Parathyroid adenoma (tissue), 2 donors: ENCODE data around the gene CALCOCO1.

Experiments used
- H2AFZ ChIP-seq: fragments of 300-600 bp; sonication (generic); one replicate; pipeline ENCODE4 v1.7.0; 2017; ENCODE audit warnings: antibody characterized with exemption, mild to moderate bottlenecking
- H3K27ac ChIP-seq: fragments of 300-600 bp; sonication (generic); one replicate; pipeline ENCODE4 v1.7.0; 2017
- H3K27me3 ChIP-seq: fragments of 300-600 bp; sonication (generic); one replicate; pipeline ENCODE4 v1.7.0; 2017; ENCODE audit warnings: low read length; ENCODE audit not compliant: control insufficient read depth, insufficient read depth
- H3K36me3 ChIP-seq: fragments of 300-600 bp; sonication (generic); one replicate; pipeline ENCODE4 v1.7.0; 2017; ENCODE audit warnings: low read length; ENCODE audit not compliant: control insufficient read depth, insufficient read depth
- H3K4me1 ChIP-seq: fragments of 300-600 bp; sonication (generic); one replicate; pipeline ENCODE4 v1.7.0; 2017; ENCODE audit warnings: control low read depth
- H3K4me2 ChIP-seq: fragments of 300-600 bp; sonication (generic); one replicate; pipeline ENCODE4 v1.7.0; 2017; ENCODE audit warnings: low read length
- H3K4me3 ChIP-seq: fragments of 300-600 bp; sonication (generic); one replicate; pipeline ENCODE4 v1.7.0; 2017; ENCODE audit warnings: low read depth, low read length
- H3K79me2 ChIP-seq: fragments of 300-600 bp; sonication (generic); one replicate; pipeline ENCODE4 v1.7.0; 2017; ENCODE audit warnings: control low read depth
- H3K9ac ChIP-seq: fragments of 300-600 bp; sonication (generic); one replicate; pipeline ENCODE4 v1.7.0; 2017; ENCODE audit warnings: mild to moderate bottlenecking
- H3K9me3 ChIP-seq: fragments of 300-600 bp; sonication (generic); one replicate; pipeline ENCODE4 v1.7.0; 2017; ENCODE audit warnings: low read length; ENCODE audit not compliant: control insufficient read depth
- CTCF ChIP-seq: fragments of 300-600 bp; sonication (generic); IDR thresholded peaks from one replicate; pipeline ENCODE4 v1.7.0; 2017; ENCODE audit warnings: antibody characterized with exemption, mild to moderate bottlenecking
- donor health status: primary hyperparathyroidism.

CALCOCO1 gene

GRCh38 chr12:53659011-53659551, 68.2 kb downstream of the CALCOCO1 start:
- Histone ChIP-seq H3K79me2 (no peaks in the 10 kb centered on the region), H3K27ac (peak overlapping the region; percentile 62), H3K4me1 (no peaks in the 10 kb centered on the region), H3K27me3 (no peaks in the 10 kb centered on the region), H2AFZ (no peak overlapping the region), H3K36me3 (no peaks in the 10 kb centered on the region), H3K9me3 (no peaks in the 10 kb centered on the region), H3K4me2 (peak overlapping the region; percentile 44), H3K4me3 (no peak overlapping the region), H3K9ac (no peak overlapping the region)
- TF ChIP-seq CTCF: no peak
